ENCODE measurements around the gene GTPBP3. TPM values are rescaled to one million over a fixed set of nuclear protein-coding genes. Genes with fewer than 3 reads are reported as not detected.

Gene GTPBP3
- total RNA-seq, 2 donors from 2014 or later = 48.7 to 55.7 TPM

GRCh38 chr19:17352608-17353280, 15.4 kb downstream of the GTPBP3 start:
- 22 to 86% methylated on average over 1 to 13 of the region's 14 CpGs for WGBS, 2 experiments (ENCODE audit: insufficient coverage in 1 of 2, insufficient read length in 1 of 2)
- Histone ChIP-seq H3K9ac (ENCODE audit: extremely low read depth, low read length, poor library complexity, severe bottlenecking) (no peak overlapping the region), H3K27ac (ENCODE audit: low read depth, low read length) (no peak overlapping the region), H3K4me3 (ENCODE audit: low read length) (no peak overlapping the region), H3K27me3 (ENCODE audit: control insufficient read depth, insufficient read depth, low read length, poor library complexity, severe bottlenecking) (no peaks in the 10 kb centered on the region), H3K9me3 (ENCODE audit: control insufficient read depth, low read length) (no peaks in the 10 kb centered on the region), H3K36me3 (ENCODE audit: control insufficient read depth, insufficient read depth, low read length) (no peaks in the 10 kb centered on the region), H3K4me1 (ENCODE audit: control insufficient read depth, insufficient read depth, low read length) (no peaks in the 10 kb centered on the region)
- no peak for DNase-seq
- peaks cover 3% of the 10 kb centered on the region for H3K4me1 Mint-ChIP-seq
- TF ChIP-seq CTCF (conservative IDR thresholded peaks at IDR 0.05) = no peak
- H3K4me3 Mint-ChIP-seq = no peak overlapping the region
- H3K27ac Mint-ChIP-seq = no peak overlapping the region
- H3K36me3 Mint-ChIP-seq (ENCODE audit: low read depth) = no peaks in the 10 kb centered on the region
- H3K9me3 Mint-ChIP-seq = no peaks in the 10 kb centered on the region
- H3K27me3 Mint-ChIP-seq (ENCODE audit: insufficient read depth) = no peaks in the 10 kb centered on the region

GRCh38 chr19:17353386-17353785, 16.0 kb downstream of the GTPBP3 start:
- no peak for DNase-seq
- Mint-ChIP-seq H3K9me3 (no peaks in the 10 kb centered on the region), H3K4me1 (peaks cover 3% of the 10 kb centered on the region), H3K4me3 (no peak overlapping the region), H3K36me3 (ENCODE audit: low read depth) (no peaks in the 10 kb centered on the region), H3K27me3 (ENCODE audit: insufficient read depth) (no peaks in the 10 kb centered on the region), H3K27ac (no peak overlapping the region)
- Histone ChIP-seq H3K27me3 (ENCODE audit: control insufficient read depth, insufficient read depth, low read length, poor library complexity, severe bottlenecking) (no peaks in the 10 kb centered on the region), H3K9me3 (ENCODE audit: control insufficient read depth, low read length) (no peaks in the 10 kb centered on the region), H3K36me3 (ENCODE audit: control insufficient read depth, insufficient read depth, low read length) (no peaks in the 10 kb centered on the region), H3K9ac (ENCODE audit: extremely low read depth, low read length, poor library complexity, severe bottlenecking) (no peak overlapping the region), H3K27ac (ENCODE audit: low read depth, low read length) (no peak overlapping the region), H3K4me3 (ENCODE audit: low read length) (no peak overlapping the region), H3K4me1 (ENCODE audit: control insufficient read depth, insufficient read depth, low read length) (no peaks in the 10 kb centered on the region)
- WGBS, 2 experiments (ENCODE audit: insufficient coverage in 1 of 2, insufficient read length in 1 of 2) = 83 to 88% methylated on average over 7 to 8 of the region's 8 CpGs
- no peak for TF ChIP-seq CTCF (conservative IDR thresholded peaks at IDR 0.05)

GRCh38 chr19:17357078-17357666, 19.8 kb downstream of the GTPBP3 start:
- H3K36me3 ChIP-seq (ENCODE audit: control insufficient read depth, insufficient read depth, low read length) = no peaks in the 10 kb centered on the region
- no peaks in the 10 kb centered on the region for H3K4me1 Mint-ChIP-seq
- no peaks in the 10 kb centered on the region for H3K9me3 ChIP-seq (ENCODE audit: control insufficient read depth, low read length)
- H3K4me3 Mint-ChIP-seq = no peak overlapping the region
- H3K36me3 Mint-ChIP-seq (ENCODE audit: low read depth) = no peaks in the 10 kb centered on the region
- DNase-seq = no peak
- no peaks in the 10 kb centered on the region for H3K4me1 ChIP-seq (ENCODE audit: control insufficient read depth, insufficient read depth, low read length)
- peaks cover 2% of the 10 kb centered on the region for H3K27me3 Mint-ChIP-seq (ENCODE audit: insufficient read depth)
- no peak overlapping the region for H3K27ac ChIP-seq (ENCODE audit: low read depth, low read length)
- 92 to 93% methylated on average over 4 to 7 of the region's 7 CpGs for WGBS, 2 experiments (ENCODE audit: insufficient coverage in 1 of 2, insufficient read length in 1 of 2)
- no peak overlapping the region for H3K4me3 ChIP-seq (ENCODE audit: low read length)
- H3K27ac Mint-ChIP-seq = no peak overlapping the region
- TF ChIP-seq CTCF (conservative IDR thresholded peaks at IDR 0.05) = no peak
- H3K9ac ChIP-seq (ENCODE audit: extremely low read depth, low read length, poor library complexity, severe bottlenecking) = no peak overlapping the region
- no peaks in the 10 kb centered on the region for H3K9me3 Mint-ChIP-seq
- no peaks in the 10 kb centered on the region for H3K27me3 ChIP-seq (ENCODE audit: control insufficient read depth, insufficient read depth, low read length, poor library complexity, severe bottlenecking)

Measured in endodermal cell (in vitro differentiated cells).